HEK293 (cell line): ENCODE results near the gene QRICH2.

Source experiments
- CTCF ChIA-PET: fragments of 350-600 bp; formaldehyde crosslinking; extraction: SDS; loops from one replicate; lab custom pipeline; 2021; ENCODE audit warnings: antibody characterized with exemption; lab: Yijun Ruan, JAX
- POLR2A ChIA-PET: fragments of 300-600 bp; formaldehyde crosslinking; extraction: SDS; loops from one replicate; lab custom pipeline; 2020; ENCODE audit warnings: antibody characterized with exemption, inconsistent platforms; lab: Yijun Ruan, JAX
- H3K27ac ChIP-seq: fragments of 200-500 bp; sonication (Bioruptor generic); 2 replicates; pipeline ENCODE4 v1.5.1; 2014; ENCODE audit warnings: low read depth, low read length, control low read depth, inconsistent platforms; ENCODE audit errors: extremely low read depth
- H3K36me3 ChIP-seq, 2 experiments: fragments of 200-500 bp in 1 of 2; sonication (Bioruptor generic) in 1 of 2; 1 replicate in 1 of 2; 2 replicates in 1 of 2; pipeline ENCODE4 v1.5.1; 2014 to 2017; ENCODE audit warnings: inconsistent platforms in 2 of 2, low read length in 2 of 2; ENCODE audit not compliant: control insufficient read depth in 2 of 2, insufficient read depth in 1 of 2
- H3K4me1 ChIP-seq: fragments of 200-500 bp; sonication (Bioruptor generic); 2 replicates; pipeline ENCODE4 v1.5.1; 2014; ENCODE audit warnings: mild to moderate bottlenecking, low read length, inconsistent platforms; ENCODE audit not compliant: control insufficient read depth, insufficient read depth
- H3K4me3 ChIP-seq: 2 replicates; pipeline ENCODE4 v1.5.1; 2011; ENCODE audit warnings: low read depth, mild to moderate bottlenecking, control low read depth, low read length, moderate library complexity
- H3K9me3 ChIP-seq: fragments of 200-500 bp; sonication (Bioruptor generic); 2 replicates; pipeline ENCODE4 v1.5.1; 2014; ENCODE audit warnings: low read depth, low read length, inconsistent platforms; ENCODE audit not compliant: control insufficient read depth, insufficient read depth
- GLIS1 ChIP-seq: fragments of 450-650 bp; formaldehyde crosslinking; IDR thresholded peaks from 2 replicates; pipeline ENCODE4 v1.5.1; 2016; ENCODE audit warnings: missing biosample characterization, missing genetic modification characterization
- GLIS2 ChIP-seq: fragments of 450-650 bp; formaldehyde crosslinking; IDR thresholded peaks from 2 replicates; pipeline ENCODE4 v1.5.1; 2016; ENCODE audit warnings: missing biosample characterization, missing genetic modification characterization
- KLF10 ChIP-seq: fragments of 450-650 bp; IDR thresholded peaks from 2 replicates; pipeline ENCODE4 v1.5.1; 2018; ENCODE audit warnings: missing biosample characterization, mild to moderate bottlenecking, missing genetic modification characterization
- SCRT2 ChIP-seq: fragments of 450-650 bp; formaldehyde crosslinking; IDR thresholded peaks from 2 replicates; pipeline ENCODE4 v1.5.1; 2016; ENCODE audit warnings: missing biosample characterization, missing genetic modification characterization
- ZFP69B ChIP-seq: fragments of 450-650 bp; formaldehyde crosslinking; IDR thresholded peaks from 2 replicates; pipeline ENCODE4 v1.5.1; 2016; ENCODE audit warnings: missing biosample characterization, missing genetic modification characterization
- ZIC2 ChIP-seq: fragments of 450-650 bp; formaldehyde crosslinking; IDR thresholded peaks from 2 replicates; pipeline ENCODE4 v1.5.1; 2016; ENCODE audit warnings: missing biosample characterization, missing genetic modification characterization
- ZNF121 ChIP-seq: fragments of 450-650 bp; formaldehyde crosslinking; IDR thresholded peaks from 2 replicates; pipeline ENCODE4 v1.5.1; 2016; ENCODE audit warnings: missing biosample characterization, missing genetic modification characterization
- ZNF292 ChIP-seq: fragments of 450-650 bp; formaldehyde crosslinking; IDR thresholded peaks from 2 replicates; pipeline ENCODE4 v1.5.1; 2016; ENCODE audit warnings: low read depth, missing biosample characterization, missing genetic modification characterization, borderline replicate concordance
- ZNF426 ChIP-seq: fragments of 450-650 bp; formaldehyde crosslinking; IDR thresholded peaks from 2 replicates; pipeline ENCODE4 v1.5.1; 2017; ENCODE audit warnings: missing biosample characterization, missing genetic modification characterization, mild to moderate bottlenecking, inconsistent platforms, moderate library complexity
- ZNF510 ChIP-seq: fragments of 450-650 bp; formaldehyde crosslinking; IDR thresholded peaks from 2 replicates; pipeline ENCODE4 v1.5.1; 2018; ENCODE audit warnings: mild to moderate bottlenecking, missing genetic modification characterization, missing biosample characterization; ENCODE audit not compliant: insufficient replicate concordance
- ZNF585B ChIP-seq: fragments of 450-650 bp; formaldehyde crosslinking; IDR thresholded peaks from 2 replicates; pipeline ENCODE4 v1.5.1; 2016; ENCODE audit warnings: missing biosample characterization, missing genetic modification characterization
- ZNF600 ChIP-seq: fragments of 450-650 bp; formaldehyde crosslinking; IDR thresholded peaks from 2 replicates; pipeline ENCODE4 v1.5.1; 2016; ENCODE audit warnings: missing biosample characterization, missing genetic modification characterization
- ZNF621 ChIP-seq: fragments of 450-650 bp; formaldehyde crosslinking; IDR thresholded peaks from 2 replicates; pipeline ENCODE4 v1.5.1; 2017; ENCODE audit warnings: missing biosample characterization, missing genetic modification characterization
- ZNF692 ChIP-seq: fragments of 450-650 bp; formaldehyde crosslinking; IDR thresholded peaks from 2 replicates; pipeline ENCODE4 v1.5.1; 2016; ENCODE audit warnings: missing biosample characterization, missing genetic modification characterization
- ZNF777 ChIP-seq: fragments of 450-650 bp; formaldehyde crosslinking; IDR thresholded peaks from 2 replicates; pipeline ENCODE4 v1.5.1; 2017; ENCODE audit warnings: missing biosample characterization, missing genetic modification characterization, borderline replicate concordance
- ZSCAN16 ChIP-seq: fragments of 450-650 bp; formaldehyde crosslinking; IDR thresholded peaks from 2 replicates; pipeline ENCODE4 v1.5.1; 2016; ENCODE audit warnings: missing biosample characterization, missing genetic modification characterization
- ZSCAN30 ChIP-seq: fragments of 450-650 bp; IDR thresholded peaks from 2 replicates; pipeline ENCODE4 v1.5.1; 2018; ENCODE audit warnings: missing biosample characterization, mild to moderate bottlenecking, missing genetic modification characterization, moderate library complexity
- TF ChIP-seq, protein P1 (sequence below): fragments of 450-650 bp; formaldehyde crosslinking; IDR thresholded peaks from 2 replicates; pipeline ENCODE4 v1.5.1; 2017; ENCODE audit warnings: missing biosample characterization, missing genetic modification characterization
- TF ChIP-seq, protein P2 (sequence below): fragments of 450-650 bp; formaldehyde crosslinking; IDR thresholded peaks from 2 replicates; pipeline ENCODE4 v1.5.1; 2016; ENCODE audit warnings: missing biosample characterization, missing genetic modification characterization

The QRICH2 gene

GRCh38 chr17:76276461-76277299, 31.4 kb downstream of the QRICH2 start:
- POLR2A ChIA-PET, result no interaction called here
- Histone ChIP-seq H3K9me3 (no peaks in the 10 kb centered on the region), H3K27ac (no peak overlapping the region), H3K36me3 (peaks cover 0 to 5% of the 10 kb centered on the region in 2 experiments; a peak in 1 of 3 replicates), H3K4me1 (no peaks in the 10 kb centered on the region), H3K4me3 (no peak overlapping the region)
- CTCF ChIA-PET, result no interaction called here
- TF ChIP-seq ZNF426 (tag by site-specific recombination) (no peak), KLF10 (tag by site-specific recombination) (no peak), ZNF292 (tag by site-specific recombination) (no peak), GLIS1 (tag by site-specific recombination) (peak; percentile 57), ZNF585B (peak; percentile 14; the same call in 1 of the 2 replicates), ZSCAN30 (0 out of 2 replicates have a peak, but pooled peaks have one; percentile 32), ZFP69B (tag by site-specific recombination) (0 out of 2 replicates have a peak, but pooled peaks have one; percentile 40), ZNF510 (tag by site-specific recombination) (no peak), SCRT2 (tag by site-specific recombination) (no peak), ZNF692 (tag by site-specific recombination) (peak; percentile 62)
- TF ChIP-seq, protein P1, sequence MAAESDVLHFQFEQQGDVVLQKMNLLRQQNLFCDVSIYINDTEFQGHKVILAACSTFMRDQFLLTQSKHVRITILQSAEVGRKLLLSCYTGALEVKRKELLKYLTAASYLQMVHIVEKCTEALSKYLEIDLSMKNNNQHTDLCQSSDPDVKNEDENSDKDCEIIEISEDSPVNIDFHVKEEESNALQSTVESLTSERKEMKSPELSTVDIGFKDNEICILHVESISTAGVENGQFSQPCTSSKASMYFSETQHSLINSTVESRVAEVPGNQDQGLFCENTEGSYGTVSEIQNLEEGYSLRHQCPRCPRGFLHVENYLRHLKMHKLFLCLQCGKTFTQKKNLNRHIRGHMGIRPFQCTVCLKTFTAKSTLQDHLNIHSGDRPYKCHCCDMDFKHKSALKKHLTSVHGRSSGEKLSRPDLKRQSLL (tag by site-specific recombination), result 0 out of 2 replicates have a peak, but pooled peaks have one; percentile 37

- ChIA-PET CTCF (no interaction called here), POLR2A (interaction anchor here (0.9 kb wide), 1 partner anchor 8 kb away, joined by 3 read pairs; no protein-coding TSS in a partner anchor)
- Histone ChIP-seq H3K9me3 (no peaks in the 10 kb centered on the region), H3K4me1 (no peaks in the 10 kb centered on the region), H3K4me3 (no peak overlapping the region), H3K36me3 (peaks cover 0 to 9% of the 10 kb centered on the region in 2 experiments; a peak in 1 of 3 replicates), H3K27ac (no peak overlapping the region)
- TF ChIP-seq ZNF777 (tag by site-specific recombination), result no peak
- no peak for TF ChIP-seq ZSCAN16 (tag by site-specific recombination)
- no peak for TF ChIP-seq ZNF600
- no peak for TF ChIP-seq ZNF121
Observed at GRCh38 chr17:76276069-76276431, 32.0 kb downstream of the QRICH2 start.

GRCh38 chr17:76275382-76276068, 32.6 kb downstream of the QRICH2 start:
- Histone ChIP-seq H3K4me3 (no peak overlapping the region), H3K4me1 (no peaks in the 10 kb centered on the region), H3K36me3 (peaks cover 0 to 14% of the 10 kb centered on the region in 2 experiments; a peak in 1 of 3 replicates), H3K27ac (no peak overlapping the region), H3K9me3 (no peaks in the 10 kb centered on the region)
- CTCF ChIA-PET, result interaction anchor here (0.7 to 1.7 kb wide), 5 partner anchors 91 to 273 kb away, joined by 3 to 5 read pairs (median 3); no protein-coding TSS in a partner anchor
- POLR2A ChIA-PET, result interaction anchor here (0.9 kb wide), 1 partner anchor 9 kb away, joined by 3 read pairs; no protein-coding TSS in a partner anchor
- TF ChIP-seq ZNF621 (tag by site-specific recombination) (no peak), GLIS2 (peak; percentile 33; the same call in 1 of the 2 replicates), ZIC2 (tag by site-specific recombination) (peak; percentile 7; the same call in 1 of the 2 replicates)
- TF ChIP-seq, protein P2, sequence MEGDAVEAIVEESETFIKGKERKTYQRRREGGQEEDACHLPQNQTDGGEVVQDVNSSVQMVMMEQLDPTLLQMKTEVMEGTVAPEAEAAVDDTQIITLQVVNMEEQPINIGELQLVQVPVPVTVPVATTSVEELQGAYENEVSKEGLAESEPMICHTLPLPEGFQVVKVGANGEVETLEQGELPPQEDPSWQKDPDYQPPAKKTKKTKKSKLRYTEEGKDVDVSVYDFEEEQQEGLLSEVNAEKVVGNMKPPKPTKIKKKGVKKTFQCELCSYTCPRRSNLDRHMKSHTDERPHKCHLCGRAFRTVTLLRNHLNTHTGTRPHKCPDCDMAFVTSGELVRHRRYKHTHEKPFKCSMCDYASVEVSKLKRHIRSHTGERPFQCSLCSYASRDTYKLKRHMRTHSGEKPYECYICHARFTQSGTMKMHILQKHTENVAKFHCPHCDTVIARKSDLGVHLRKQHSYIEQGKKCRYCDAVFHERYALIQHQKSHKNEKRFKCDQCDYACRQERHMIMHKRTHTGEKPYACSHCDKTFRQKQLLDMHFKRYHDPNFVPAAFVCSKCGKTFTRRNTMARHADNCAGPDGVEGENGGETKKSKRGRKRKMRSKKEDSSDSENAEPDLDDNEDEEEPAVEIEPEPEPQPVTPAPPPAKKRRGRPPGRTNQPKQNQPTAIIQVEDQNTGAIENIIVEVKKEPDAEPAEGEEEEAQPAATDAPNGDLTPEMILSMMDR (tag by site-specific recombination), result no peak
